ENCODE measurements around the gene IVNS1ABP.
A peak's percentile ranks its signal among the peaks of the same experiment; 100 is the strongest.
"Not testable (repeated sequence)": the region's sequence is repeated elsewhere in the genome, so short reads cannot be mapped to it uniquely, and the experiment has no call there.

IVNS1ABP gene

DNA sequence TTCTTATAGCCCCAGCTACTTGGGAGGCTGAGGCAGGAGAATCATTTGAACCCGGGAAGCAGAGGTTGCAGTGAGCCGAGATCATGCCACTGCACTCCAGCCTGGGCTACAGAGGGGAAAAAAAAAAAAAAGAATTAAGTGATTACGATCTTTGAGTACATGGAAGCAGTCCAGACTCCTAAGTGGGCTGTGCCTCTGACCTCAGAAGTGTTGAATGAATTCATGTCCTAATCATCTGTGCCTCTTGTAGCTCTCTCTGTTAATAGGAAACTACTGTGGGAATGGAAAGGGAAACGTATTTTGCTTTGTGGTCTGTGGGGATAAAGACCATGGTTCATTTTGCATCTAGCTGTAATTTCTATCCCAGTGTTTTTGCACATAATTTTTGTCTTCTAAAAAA, 8.4 kb upstream of the IVNS1ABP start:
- no peak for DNase-seq

DNA sequence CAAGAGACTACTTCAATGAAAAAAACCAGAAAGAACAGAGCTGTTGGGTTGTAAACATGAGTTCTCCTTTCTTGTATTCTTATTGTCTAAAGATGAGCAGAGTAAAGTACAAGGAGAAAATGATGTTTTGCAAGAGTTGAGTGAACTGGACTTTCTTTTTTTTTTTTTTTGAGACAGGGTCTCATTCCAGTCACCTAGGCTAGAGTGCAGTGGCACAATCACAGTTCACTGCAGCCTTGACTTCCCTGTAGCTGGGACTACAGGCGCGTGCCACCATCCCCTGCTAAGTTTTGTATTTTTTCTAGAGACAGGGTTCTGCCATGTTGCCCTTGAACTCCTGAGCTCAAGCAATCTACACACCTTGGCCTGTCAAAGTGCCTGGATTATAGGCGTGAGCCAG, 7.1 kb upstream of the IVNS1ABP start:
- DNase-seq: no peak

DNA sequence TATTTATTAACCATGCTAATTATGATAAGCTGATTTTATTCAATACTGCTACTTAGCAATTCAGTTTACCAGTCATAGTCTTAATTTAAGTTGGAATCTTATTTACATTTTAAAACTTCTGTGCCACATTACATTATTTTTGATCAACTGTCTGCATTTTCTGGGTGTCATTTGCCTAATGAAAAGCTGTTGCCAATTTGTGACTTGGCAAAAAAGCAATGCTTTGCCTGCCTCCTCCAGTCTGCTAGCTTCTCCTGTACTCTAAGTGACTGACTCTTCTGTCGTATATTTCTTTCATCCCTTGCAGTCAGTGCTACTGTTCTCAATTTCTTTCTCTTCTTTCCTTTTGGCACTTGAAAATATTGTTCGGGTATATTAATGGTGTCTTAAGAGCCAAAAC, 5.6 kb upstream of the IVNS1ABP start:
- DNase-seq: no peak

DNA sequence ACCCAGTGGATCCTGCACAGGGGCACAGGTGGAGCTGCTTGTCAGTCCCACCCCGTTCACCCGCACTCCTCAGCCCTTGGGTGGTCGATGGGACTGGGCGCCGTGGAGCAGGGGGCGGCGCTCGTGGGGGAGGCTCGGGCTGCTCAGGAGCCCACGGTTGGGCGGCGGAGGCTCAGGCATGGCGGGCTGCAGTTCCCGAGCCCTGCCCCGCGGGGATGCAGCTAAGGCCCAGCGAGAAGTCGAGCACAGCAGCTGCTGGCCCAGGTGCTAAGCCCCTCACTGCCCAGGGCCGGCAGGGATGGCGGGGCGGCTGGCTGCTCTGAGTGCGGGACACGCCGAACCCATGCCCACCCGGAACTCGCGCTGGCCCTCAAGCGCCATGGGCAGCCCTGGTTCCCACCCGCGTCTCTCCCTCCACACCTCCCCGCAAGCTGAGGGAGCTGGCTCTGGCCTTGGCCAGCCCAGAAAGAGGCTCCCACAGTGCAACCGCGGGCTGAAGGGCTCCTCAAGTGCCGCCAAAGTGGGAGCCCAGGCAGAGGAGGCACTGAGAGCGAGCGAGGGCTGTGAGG, 4.7 kb upstream of the IVNS1ABP start:
- DNase-seq: not testable (repeated sequence)

DNA sequence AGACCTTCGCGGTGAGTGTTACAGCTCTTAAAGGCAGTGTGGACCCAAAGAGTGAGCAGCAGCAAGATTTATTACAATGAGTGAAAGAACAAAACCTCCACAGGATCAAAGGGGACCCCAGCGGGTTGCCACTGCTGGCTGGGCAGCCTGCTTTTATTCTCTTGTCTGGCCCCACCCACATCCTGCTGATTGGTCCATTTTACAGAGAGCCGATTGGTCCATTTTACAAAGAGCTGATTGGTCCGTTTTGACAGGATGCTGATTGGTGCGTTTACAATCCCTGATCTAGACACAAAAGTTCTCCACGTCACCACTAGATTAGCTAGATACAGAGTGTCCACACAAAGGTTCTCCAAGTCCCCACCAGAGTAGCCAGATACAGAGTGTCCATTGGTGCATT, 4.1 kb upstream of the IVNS1ABP start:
- DNase-seq: not testable (repeated sequence)

DNA sequence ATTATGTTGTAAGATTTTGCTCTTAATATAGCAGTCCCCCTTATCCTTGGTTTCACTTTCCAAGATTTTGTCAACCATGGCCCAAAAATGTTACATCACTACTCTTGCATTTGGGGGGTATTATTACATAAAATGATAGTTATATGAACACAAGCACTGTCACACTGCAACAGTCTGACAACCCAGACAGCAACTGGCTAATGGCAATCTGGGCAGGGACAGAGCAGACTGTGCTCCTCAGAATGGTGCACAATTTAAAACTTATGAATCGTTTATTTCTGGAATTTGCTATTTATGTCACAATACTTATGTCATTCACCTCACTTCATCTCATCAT, 2.1 kb upstream of the IVNS1ABP start:
- DNase-seq: no peak

DNA sequence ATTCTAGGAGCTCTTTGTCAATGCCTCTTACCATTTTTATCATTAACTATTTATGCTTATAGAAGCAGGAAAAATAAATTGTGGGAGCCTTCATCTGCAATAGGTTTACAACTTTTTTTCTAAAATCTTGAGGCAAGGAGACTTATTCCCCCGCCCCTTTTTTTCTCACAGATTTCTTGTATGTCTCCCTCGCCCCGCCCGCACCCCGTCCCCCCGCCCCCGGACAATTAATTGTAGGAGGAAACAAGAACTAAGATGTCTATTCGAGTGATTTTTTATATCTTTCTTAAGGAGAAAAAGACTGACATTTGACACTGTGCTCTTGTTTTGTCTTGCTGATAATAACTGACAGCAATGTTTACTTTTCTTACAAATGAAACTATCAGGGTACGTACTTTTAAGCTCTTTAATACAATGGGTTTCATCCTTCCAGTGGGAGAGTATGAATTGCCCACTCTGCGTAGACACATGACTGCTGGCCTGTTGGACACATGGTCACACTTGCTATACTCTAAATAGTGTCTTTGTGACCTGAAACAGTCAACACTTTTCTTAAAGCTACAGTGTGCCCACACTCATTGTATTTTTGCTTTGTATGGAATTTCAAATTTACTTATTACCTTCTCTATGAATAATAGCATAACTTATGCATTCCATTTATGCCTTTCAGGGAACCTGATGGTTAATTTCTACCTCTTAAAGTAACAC, 1.5 kb upstream of the IVNS1ABP start:
- peak in 2 of 3 experiments; percentile 30 to 63 for DNase-seq

DNA sequence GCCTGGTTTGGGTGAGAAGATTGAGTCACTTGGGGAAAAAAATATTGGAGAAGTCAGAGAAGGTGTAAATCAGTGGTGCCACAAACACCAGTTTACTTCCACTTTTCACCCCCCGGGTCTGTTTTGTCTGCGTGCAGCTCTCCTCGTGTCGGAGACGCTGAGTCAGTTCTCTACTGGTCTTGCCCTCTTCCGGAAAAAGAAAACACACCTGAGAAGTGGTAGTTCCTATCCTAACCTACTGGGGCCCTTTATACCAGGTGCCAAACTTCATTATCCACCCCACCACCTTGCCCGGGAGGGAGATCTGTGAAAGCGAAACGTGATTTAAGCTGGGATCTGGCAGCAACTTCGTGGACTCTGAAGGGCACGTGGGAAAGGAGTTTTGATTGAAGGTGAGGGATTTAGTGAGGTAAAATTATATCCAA, 855 bp upstream of the IVNS1ABP start:
- DNase-seq: peak; percentile 68 to 86 (median 82)

DNA sequence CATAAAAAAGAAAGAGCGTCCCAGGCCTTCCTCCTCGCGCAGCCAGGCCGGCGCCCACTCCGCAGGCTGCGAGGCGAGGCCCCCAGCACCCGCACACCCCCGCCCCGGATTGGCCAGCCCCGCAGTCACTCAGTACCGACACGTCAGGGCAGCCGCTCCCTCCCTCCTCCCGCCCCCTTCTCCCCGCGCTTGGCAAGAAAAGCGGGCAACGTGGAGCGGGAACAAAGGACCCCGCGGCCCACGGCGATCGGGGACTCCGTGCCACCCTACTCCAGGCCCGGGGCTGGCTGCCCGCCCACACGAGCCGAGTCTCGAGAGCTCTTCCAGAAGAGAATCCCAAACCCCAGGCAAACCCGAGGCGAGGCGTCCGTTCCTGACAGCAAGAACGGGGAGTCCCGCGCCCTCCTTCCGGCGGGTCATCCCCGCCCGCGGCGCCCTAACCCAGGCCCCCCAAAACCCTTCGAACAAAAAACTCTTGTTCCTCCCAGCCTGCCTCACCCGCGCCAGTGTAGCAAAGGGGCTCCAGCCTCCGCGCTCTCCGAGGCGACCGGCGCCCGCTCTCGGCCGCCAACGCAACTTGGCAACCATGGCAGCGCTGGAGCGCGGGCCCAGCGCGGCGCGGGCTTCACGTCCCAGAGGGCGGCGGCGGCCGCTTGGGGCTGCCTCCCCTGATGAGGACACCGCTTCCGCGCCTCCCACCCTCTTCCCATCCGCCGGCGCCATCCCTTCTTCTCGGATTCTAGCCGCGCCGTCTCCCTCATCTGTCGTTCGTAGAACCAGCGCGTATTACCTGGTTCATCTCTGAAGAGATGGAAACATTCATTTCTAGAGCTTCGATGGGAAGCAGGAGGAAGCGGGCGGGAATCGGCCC, 645 bp downstream of the IVNS1ABP start:
- peak; percentile 90 to 96 (median 93) for DNase-seq

DNA sequence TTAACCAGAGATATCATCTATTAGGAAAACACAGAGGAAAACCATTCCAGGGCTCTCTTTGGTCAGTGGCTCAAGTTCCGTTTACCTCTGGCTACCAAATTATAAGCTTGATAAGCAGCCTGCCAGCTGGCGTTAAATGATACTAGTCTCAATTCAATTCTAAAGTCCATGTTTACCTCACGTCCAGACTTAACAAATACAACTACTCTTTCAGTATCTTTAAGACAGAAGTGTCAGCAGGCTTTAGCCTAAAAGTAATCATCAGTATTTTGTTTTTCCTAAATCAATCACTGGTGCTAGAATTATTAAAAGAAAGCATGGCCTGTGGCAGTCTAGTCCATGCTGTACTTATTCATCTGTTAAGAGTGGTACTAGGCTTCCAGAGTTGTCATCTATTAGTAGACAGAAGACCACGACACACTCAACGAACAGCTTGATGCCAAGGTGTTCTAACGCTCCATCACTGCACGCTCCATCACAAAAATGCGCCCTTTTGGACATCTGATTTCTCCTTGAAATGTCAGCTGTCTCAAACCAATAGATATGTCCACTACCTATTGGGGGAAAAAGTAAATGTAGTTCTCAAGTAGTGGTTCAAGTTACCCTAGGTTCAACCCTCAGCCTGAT, 1.5 kb downstream of the IVNS1ABP start:
- DNase-seq: peak in 1 of 3 experiments; percentile 60

DNA sequence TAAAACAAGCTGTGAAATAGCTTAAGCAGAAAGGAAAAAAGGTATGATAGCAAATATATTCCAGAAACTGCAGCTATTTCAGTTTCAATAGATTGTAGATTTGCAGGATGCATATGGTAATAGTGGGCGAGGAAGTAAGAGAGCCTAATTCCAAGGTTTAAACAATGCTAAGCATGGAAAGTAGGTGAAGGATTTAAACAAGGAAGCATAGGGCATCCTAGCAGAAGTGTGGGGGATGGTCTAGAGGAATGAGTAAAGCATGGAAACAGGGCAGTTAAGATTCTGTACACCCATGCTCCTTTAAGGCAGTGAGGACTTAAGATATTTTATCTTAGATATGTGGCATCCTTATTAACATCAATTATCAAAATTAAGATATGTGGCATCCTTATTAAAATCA, 2.6 kb downstream of the IVNS1ABP start:
- DNase-seq: no peak

DNA sequence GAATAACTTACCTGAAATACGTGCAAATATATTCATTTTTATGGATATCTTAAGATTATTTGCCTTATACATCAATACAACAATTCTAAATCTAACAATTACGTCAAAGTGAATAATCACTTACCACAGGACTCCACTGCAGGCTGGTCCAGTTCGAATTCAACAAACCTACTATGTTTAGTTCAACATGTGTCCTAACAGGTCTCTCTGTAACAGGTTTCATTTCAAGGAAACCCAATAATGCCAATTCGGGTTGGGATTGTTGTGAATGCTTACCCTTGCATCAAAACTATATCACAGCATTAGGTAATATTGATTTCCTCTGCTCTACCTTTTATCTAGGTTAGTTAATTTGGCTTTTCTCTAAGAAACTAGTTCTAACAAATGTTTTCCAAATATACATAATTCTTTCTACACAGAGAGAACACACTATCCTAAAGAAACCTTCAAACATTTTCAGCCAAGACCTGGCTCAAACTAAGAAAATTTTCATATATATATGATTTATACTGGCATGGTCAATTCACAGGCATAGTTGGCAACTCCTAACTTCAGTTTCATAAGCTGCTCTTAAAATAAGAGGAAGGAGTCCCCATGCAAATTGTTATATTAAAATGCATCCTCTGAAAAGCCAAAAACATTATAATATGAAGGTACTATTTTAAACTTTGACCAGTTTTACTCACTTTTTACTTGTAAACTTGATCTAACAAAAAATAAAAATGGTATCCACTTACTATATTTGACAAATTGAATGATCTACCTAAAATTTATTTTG, 4.5 kb downstream of the IVNS1ABP start:
- DNase-seq: no peak

DNA sequence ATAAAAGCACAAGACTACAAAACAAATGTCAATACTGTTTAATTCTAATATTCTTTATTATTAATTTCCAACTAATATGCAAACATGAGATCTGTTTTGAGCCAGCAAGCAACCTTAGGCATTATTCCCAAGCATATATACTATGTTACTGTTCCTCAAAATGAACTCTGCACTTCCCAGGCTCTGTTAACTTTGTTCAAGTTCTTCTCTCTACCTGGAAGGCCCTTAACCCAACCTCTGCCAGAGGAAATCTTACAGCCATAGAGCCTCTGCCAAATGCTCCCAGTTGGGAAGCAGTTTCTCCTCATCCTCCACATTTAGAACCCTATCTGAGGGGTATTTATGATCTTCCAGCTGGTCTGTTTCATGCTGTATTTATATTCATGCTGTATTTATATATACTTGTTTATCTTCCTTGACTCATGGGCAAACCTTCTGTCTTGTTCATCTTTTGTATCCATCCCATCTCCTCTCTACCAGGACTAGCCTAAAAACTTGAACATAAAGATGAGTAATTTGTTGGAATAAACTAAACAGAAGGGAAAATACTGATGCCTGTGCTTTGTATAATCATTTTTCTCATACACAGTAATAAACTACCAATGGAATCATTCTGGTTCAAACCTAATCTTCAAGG, 5.3 kb downstream of the IVNS1ABP start:
- DNase-seq: no peak

DNA sequence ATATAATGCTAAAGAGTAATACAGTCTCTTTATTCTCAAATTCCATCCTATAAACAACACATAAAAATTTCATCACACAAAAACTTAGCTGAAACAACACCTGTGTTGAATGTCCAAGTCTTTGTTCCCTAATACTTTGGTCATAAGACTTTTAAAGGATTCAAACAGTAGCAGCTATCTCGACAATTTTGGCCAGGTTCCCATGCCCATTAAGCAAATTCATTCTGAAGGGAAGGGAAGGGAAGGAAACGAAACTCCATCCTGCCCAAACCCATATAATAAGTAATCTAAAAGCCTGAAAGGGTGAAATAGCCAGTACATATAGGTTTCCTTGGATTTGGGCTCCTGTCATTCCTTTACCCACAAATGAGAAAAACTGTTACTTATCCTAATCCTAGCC, 7.5 kb downstream of the IVNS1ABP start:
- DNase-seq: no peak

DNA sequence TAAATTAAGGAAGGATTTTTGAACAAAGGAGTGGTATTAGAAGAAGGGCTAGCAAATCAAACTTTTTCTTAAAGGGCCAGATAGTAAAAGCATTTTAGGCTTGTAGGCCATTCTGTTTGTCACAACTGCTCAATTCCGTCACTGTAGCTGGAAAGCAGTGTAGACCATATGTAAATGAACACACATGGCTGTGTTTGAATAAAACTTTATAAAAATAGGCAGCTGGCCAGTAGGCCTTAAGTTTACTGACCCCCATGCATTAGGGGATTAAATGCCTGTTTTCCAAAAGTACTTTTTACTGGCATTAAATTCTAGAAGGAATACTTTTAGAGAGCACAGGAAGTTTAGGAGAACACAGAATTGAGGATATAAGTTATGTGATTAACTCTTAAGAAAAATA, 8.9 kb downstream of the IVNS1ABP start:
- DNase-seq: no peak

DNA sequence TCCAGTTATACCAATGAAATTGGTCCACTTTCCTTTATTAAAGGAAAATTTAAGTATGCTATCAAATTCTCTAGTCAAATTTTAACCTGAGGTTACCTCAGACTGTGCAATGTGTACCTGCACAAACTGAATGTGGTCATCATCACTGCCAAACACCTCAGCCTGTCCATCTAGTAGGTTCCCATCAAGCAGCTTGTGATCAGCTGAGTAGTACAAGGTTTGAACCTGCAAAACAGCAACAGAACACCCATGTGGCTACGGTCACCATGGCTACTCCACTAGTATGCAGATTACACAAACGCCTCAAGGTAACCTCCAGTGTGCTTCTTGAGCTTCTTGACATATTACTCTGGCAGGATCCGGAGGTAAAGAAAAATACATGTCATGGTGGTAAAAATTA, 11.6 kb downstream of the IVNS1ABP start:
- DNase-seq: no peak

DNA sequence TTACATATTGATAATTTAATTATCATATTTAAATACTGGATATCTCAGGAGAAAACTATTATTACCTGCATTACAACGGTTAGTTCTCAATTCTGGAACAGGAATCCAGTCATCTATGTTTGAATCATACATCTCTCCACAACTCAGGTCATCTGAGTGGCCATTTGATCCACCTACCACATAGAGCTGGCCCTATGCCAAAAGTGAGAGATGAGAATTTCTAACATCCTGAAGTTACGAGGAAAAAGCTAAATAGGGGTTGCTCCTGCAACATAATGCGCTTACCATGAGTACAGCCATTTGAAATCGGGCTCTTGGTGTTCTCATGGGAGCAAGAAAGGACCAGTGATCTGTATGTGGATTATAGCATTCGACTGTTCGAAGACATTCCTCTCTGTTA, 16.9 kb downstream of the IVNS1ABP start:
- DNase-seq: peak in 1 of 3 experiments; percentile 23

DNA sequence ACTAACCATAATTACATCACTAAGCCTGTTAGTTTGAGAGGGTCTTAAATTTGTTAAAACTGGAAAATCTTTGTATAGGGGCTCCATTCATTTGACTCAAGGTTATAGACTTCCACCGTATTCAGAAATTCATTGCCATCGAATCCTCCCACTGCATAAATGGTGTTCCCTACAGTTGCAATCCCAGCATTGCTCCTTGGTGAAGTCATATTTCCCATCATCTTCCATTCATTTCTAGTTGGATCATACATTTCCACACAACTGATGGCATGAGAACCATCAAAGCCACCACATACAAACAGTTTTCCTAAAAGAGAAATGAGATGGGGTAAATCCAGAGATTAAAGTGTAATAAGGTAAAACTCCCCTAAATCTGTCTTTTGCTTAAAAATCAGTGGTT, 19.1 kb downstream of the IVNS1ABP start:
- DNase-seq: no peak

DNA sequence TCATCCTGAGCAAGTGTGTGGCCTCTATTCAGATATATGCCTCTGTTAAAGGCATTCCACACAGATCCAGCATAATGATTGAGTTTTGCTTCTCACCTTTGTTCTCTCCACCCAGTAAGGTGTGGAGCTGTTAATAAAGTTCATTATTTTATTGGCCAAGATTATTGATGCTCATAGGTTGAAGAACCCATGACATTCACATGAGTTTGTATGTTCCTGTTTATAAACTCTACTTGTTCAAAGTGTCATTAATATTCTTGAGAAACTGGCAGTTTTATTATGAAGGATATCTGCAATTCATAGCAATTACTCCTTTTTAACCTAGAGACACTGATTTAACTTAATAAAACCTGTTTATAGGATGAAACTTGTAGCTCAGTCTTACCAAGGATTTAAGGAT, 22.0 kb downstream of the IVNS1ABP start:
- no peak for DNase-seq

DNA sequence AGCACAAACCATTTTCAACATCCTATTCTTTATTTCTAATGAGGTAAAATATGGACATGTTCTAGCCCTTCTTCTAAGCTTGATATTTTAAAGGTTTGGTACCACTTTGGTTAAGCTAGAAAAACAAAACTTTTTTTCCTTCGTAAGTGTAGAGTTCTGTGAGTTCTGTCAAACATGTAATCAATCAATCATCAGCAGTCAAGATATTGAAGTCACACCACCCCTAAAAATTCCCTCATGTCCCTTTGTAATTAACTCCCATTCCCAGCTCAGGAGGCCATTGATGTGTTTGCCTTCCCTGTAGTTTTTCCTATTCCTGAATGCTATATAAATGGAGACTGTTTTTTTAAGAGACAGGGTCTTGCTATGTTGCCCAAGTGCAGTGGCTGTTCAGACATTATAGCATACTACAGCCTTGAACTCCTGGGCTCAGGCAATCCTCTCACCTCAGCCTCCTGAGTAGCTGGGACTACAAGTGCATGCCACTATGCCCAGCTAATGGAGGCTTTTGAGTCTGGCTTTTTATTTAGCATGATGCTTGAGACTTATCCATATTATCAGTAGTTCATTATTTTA, 23.0 kb downstream of the IVNS1ABP start:
- DNase-seq: no peak

DNA sequence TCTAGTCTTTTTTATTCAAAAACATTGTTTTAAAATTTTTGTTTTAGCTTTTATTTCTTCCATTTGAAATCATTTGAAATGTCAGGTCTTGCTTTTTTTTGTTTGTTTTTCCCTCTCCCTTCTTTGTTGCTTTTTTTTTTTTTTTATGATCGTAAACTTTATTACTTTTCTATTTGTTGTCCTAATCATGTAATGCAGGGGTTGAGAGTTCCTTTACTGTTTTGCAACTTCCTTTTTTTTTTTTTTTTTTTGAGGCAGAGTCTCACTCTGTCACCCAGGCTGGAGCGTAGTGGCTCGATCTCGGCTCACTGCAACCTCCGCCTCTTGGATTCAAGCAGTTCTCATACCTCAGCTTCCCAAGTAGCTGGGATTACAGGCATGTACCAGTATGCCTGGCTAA, 24.8 kb downstream of the IVNS1ABP start:
- no peak for DNase-seq

DNA sequence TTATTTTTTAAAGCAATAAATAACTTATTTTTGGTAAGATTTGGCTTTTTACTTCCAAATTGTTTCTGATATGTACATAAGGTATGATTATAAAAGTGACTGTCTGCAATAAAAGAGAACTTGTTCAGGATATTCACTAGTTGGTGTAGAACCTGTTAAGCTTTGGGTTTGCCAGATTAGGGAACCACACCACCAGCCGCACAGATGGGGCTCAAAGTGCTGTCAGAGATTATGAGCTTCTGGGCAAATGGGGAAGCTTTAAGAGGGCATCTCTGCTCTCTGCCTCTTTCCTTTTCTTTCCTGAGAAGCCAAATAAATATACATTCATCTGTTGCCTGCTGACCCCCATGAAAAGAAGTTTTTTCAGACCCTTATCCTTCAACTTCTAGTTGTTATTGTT, 25.4 kb downstream of the IVNS1ABP start:
- no peak for DNase-seq

Measured in NCI-H1417 (cell line).